Gastroesophageal sphincter (tissue), 4 donors: ENCODE measurements around the gene SMYD2. TPM values are rescaled to one million over a fixed set of nuclear protein-coding genes. Genes with fewer than 3 reads are reported as not detected.

ENCODE experiments used
- ATAC-seq: fragments of 150-250 bp; one replicate; pipeline ENCODE4 v1.9.1; 2016; ENCODE audit warnings: mild to moderate bottlenecking, moderate library complexity
- H3K27ac ChIP-seq, 4 donors: fragments of 200-600 bp; sonication (generic) in 3 of 4; 1 replicate in 3 of 4; 2 replicates in 1 of 4; pipeline ENCODE4 v1.5.1; 2016 to 2019
- H3K27me3 ChIP-seq: fragments of 200-600 bp; sonication (generic); one replicate; pipeline ENCODE4 v1.5.1; 2019
- H3K36me3 ChIP-seq, 2 donors: fragments of 200-600 bp; sonication (generic); one replicate each; pipeline ENCODE4 v1.5.1; 2019; ENCODE audit warnings: control low read depth in 1 of 2
- H3K4me1 ChIP-seq, 3 donors: fragments of 200-600 bp; sonication (generic); 1 replicate in 2 of 3; 2 replicates in 1 of 3; pipeline ENCODE4 v1.5.1; 2016 to 2019; ENCODE audit warnings: control low read depth in 2 of 3
- H3K4me3 ChIP-seq, 2 donors: fragments of 200-600 bp; sonication (generic); one replicate each; pipeline ENCODE4 v1.5.1; 2019; ENCODE audit warnings: mild to moderate bottlenecking in 1 of 2, moderate library complexity in 1 of 2
- H3K9me3 ChIP-seq, 3 donors: fragments of 200-600 bp; sonication (generic); one replicate each; pipeline ENCODE4 v1.5.1; 2017 to 2019; ENCODE audit warnings: control low read depth in 2 of 3
- EP300 ChIP-seq: sonication (generic); formaldehyde crosslinking; IDR thresholded peaks from one replicate; pipeline ENCODE4 v1.6.1; 2017; ENCODE audit warnings: antibody characterized with exemption, mild to moderate bottlenecking
- POLR2A ChIP-seq, 2 donors: fragments of 450-650 bp; IDR thresholded peaks; one replicate each; pipeline ENCODE4 v1.6.1; 2017; ENCODE audit warnings: antibody characterized with exemption in 2 of 2, mild to moderate bottlenecking in 2 of 2, moderate library complexity in 1 of 2
- POLR2AphosphoS5 ChIP-seq: sonication (generic); formaldehyde crosslinking; IDR thresholded peaks from one replicate; pipeline ENCODE4 v1.6.1; 2017; ENCODE audit warnings: antibody characterized with exemption
- WGBS, 2 donors: methylation state at CpG; one replicate each; pipeline ENCODE4 v1.1.5; 2018; ENCODE audit warnings: low coverage in 1 of 2; 5-methylcytosine and 5-hydroxymethylcytosine counted together
- total RNA-seq, 4 donors: library from RNA; depleted of rRNA; stranded (reverse); fragments of >200 nt; gene quantifications; one replicate each; pipeline ENCODE4 v1.1.0, GENCODE V29; 2016
- TF ChIP-seq, protein P1 (sequence below), 4 experiments: fragments of 200-600 bp in 2 of 4; fragments of 450-650 bp in 2 of 4; sonication (generic) in 1 of 4; IDR thresholded peaks; one replicate each; pipeline ENCODE4 v1.5.1; 2017 to 2019; ENCODE audit warnings: antibody characterized with exemption in 4 of 4, mild to moderate bottlenecking in 2 of 4, moderate library complexity in 2 of 4

SMYD2 gene
- total RNA-seq, 4 donors from 2014 or later = 12.0 to 30.3 (median 20.5) TPM

DNA sequence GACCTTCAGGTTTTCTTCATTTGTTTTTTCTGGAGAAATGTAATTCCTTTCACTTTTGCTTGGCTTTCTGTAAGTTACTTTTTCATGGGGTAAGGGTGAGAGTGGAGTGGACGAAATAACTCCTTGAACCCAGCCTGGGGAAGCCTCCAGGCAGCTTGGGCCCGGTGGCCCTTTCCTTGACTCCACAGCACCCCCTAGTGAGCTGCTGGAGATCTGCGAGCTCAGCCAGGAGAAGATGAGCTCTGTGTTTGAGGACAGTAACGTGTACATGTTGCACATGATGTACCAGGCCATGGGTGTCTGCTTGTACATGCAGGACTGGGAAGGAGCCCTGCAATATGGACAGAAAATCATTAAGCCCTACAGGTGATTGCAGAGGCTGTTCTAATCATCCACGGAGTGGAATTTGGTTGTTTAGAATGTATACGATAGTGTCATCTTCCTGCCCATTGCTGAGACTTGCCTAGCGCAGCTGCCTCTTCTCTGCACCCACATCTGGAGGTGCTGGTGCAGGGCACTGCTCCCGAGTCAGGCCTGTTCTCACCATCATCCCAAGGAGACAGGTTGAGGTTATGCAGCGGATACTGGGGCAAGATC, 51.0 kb downstream of the SMYD2 start:
- no peak overlapping the region for H3K27ac ChIP-seq
- TF ChIP-seq, protein P1, sequence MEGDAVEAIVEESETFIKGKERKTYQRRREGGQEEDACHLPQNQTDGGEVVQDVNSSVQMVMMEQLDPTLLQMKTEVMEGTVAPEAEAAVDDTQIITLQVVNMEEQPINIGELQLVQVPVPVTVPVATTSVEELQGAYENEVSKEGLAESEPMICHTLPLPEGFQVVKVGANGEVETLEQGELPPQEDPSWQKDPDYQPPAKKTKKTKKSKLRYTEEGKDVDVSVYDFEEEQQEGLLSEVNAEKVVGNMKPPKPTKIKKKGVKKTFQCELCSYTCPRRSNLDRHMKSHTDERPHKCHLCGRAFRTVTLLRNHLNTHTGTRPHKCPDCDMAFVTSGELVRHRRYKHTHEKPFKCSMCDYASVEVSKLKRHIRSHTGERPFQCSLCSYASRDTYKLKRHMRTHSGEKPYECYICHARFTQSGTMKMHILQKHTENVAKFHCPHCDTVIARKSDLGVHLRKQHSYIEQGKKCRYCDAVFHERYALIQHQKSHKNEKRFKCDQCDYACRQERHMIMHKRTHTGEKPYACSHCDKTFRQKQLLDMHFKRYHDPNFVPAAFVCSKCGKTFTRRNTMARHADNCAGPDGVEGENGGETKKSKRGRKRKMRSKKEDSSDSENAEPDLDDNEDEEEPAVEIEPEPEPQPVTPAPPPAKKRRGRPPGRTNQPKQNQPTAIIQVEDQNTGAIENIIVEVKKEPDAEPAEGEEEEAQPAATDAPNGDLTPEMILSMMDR (IDR thresholded peaks at IDR 0.05) = peak; percentile 42 to 74 (median 56)
- no peak for TF ChIP-seq POLR2A (IDR thresholded peaks at IDR 0.05)
- no peaks in the 10 kb centered on the region for H3K27me3 ChIP-seq
- no peaks in the 10 kb centered on the region for H3K9me3 ChIP-seq
- no peak overlapping the region for H3K4me3 ChIP-seq
- WGBS, 2 donors = 67 to 83% methylated on average over 2 to 4 of the region's 9 CpGs
- H3K36me3 ChIP-seq = peaks cover 0 to 22% of the 10 kb centered on the region in 2 donors
- no peak for ATAC-seq
- peaks cover 0 to 18% (median 9%) of the 10 kb centered on the region in 3 donors for H3K4me1 ChIP-seq

DNA sequence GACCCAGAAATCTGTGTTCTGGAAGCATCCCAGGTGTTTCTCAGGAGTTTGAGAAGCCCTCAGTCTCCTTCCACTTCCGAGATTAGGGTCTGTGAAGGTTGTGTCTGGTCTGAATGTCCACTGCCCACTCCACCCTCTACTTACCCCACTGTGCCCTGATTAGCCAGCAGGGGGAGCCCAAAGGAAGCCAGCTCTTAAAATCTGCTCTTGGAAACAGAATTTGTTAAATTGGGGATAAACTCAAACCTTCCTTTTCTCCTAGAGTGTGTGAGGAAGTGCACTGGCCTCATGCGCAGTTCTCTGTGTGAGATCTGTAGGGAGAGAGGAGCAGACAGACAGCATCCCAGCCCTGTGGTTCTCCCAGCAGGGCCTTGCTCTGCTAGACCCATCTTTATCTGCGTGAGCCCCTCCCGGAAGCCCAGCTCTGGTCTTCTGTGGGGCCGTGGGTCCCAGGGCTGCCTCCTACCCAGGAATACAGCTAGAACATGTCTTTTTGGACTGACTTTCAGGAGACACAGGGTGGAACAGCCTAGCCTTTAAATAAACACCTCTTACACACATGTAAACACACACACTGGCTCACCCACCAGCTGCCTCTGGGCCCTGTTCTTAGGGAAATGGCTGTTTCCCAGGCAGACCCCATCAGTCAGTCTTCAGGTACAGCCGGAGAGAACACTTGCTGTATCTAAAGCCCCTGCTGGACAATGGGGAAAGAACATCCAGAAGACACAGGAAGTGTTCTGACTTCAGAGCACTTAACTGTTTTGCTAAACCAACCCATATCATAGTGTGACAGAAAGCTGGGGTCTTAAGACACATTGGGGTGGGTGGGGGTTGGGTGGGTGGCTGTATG, 52.2 kb downstream of the SMYD2 start:
- H3K4me3 ChIP-seq = no peak overlapping the region
- H3K27me3 ChIP-seq = no peaks in the 10 kb centered on the region
- H3K4me1 ChIP-seq = peaks cover 4 to 30% (median 19%) of the 10 kb centered on the region in 3 donors
- 0 to 32% methylated on average over 1 to 3 of the region's 6 CpGs for WGBS, 2 donors
- peak; percentile 34 for ATAC-seq
- H3K36me3 ChIP-seq = peaks cover 0 to 12% of the 10 kb centered on the region in 2 donors
- TF ChIP-seq, protein P1 (IDR thresholded peaks at IDR 0.05) = peak; percentile 70 to 87 (median 78)
- no peak for TF ChIP-seq POLR2AphosphoS5
- H3K9me3 ChIP-seq = no peaks in the 10 kb centered on the region
- peak overlapping the region in 3 of 4 donors; percentile 48 to 75 (median 69) for H3K27ac ChIP-seq

DNA sequence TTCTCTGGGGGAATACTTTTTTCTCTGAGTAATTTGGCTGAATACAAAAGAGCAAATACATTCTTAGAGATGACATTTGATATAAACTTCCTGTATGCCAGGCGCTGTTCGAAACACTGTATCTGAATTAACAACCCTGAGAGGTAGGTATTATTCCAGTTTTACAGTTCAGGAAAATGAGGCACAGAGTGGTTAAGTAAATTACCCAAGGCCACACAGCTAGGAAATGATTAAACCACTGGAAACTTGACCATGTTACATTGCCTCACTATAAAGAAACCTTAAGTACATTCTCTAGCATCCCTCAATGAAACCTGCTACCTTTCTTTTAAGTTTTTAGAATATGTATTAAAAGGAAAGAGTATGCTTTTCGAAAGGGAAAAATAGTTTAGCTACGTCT, 54.6 kb downstream of the SMYD2 start:
- no peaks in the 10 kb centered on the region for H3K9me3 ChIP-seq
- no peak for TF ChIP-seq POLR2AphosphoS5
- TF ChIP-seq, protein P1 (IDR thresholded peaks at IDR 0.05) = no peak
- TF ChIP-seq EP300 = no peak
- H3K27me3 ChIP-seq = no peaks in the 10 kb centered on the region
- no peak overlapping the region for H3K4me3 ChIP-seq
- H3K27ac ChIP-seq = peak overlapping the region in 2 of 4 donors; percentile 55 to 75
- no peaks in the 10 kb centered on the region for H3K36me3 ChIP-seq
- ATAC-seq = no peak
- peaks cover 6 to 37% (median 19%) of the 10 kb centered on the region in 3 donors for H3K4me1 ChIP-seq
- WGBS, 2 donors = 67 to 91% methylated on average over 4 of the region's 4 CpGs

GRCh38 chr1:214337015-214337414, 56.1 kb downstream of the SMYD2 start:
- 17 to 40% methylated on average over 2 of the region's 2 CpGs for WGBS, 2 donors
- H3K36me3 ChIP-seq = no peaks in the 10 kb centered on the region
- TF ChIP-seq, protein P1 (IDR thresholded peaks at IDR 0.05) = no peak
- TF ChIP-seq POLR2AphosphoS5 (no peak), EP300 (no peak), POLR2A (IDR thresholded peaks at IDR 0.05) (no peak)
- H3K4me1 ChIP-seq = peaks cover 6 to 37% (median 19%) of the 10 kb centered on the region in 3 donors
- no peaks in the 10 kb centered on the region for H3K9me3 ChIP-seq
- ATAC-seq = no peak
- no peaks in the 10 kb centered on the region for H3K27me3 ChIP-seq
- H3K4me3 ChIP-seq = no peak overlapping the region
- H3K27ac ChIP-seq = peak overlapping the region; percentile 73 to 93 (median 82)

- Histone ChIP-seq H3K27ac (peak overlapping the region; percentile 73 to 93 (median 82)), H3K4me1 (peaks cover 6 to 37% (median 19%) of the 10 kb centered on the region in 3 donors), H3K36me3 (no peaks in the 10 kb centered on the region), H3K9me3 (no peaks in the 10 kb centered on the region), H3K27me3 (no peaks in the 10 kb centered on the region), H3K4me3 (no peak overlapping the region)
- ATAC-seq = peak; percentile 62
- WGBS, 2 donors = 10 to 22% methylated on average over 3 to 4 of the region's 6 CpGs
- TF ChIP-seq, protein P1 (IDR thresholded peaks at IDR 0.05) = no peak
- TF ChIP-seq POLR2AphosphoS5 = no peak
Measured at GRCh38 chr1:214337511-214337910, 56.6 kb downstream of the SMYD2 start.
